Stimulated activated CD4-positive, alpha-beta T cell treated with anti-CD3 and anti-CD28 coated beads, Interleukin-1b, Interleukin-23, amount 100 ng/mL, for 48 hours (primary cell): ENCODE data around the gene SLC39A11.

Experiments used
- DNase-seq: peaks from one replicate; pipeline ENCODE4 v3.0.0-alpha.2; 2020

The SLC39A11 gene

GRCh38 chr17:72700226-72700625, 392.3 kb downstream of the SLC39A11 start:
- no peak for DNase-seq

GRCh38 chr17:72699545-72699944, 392.9 kb downstream of the SLC39A11 start:
- no peak for DNase-seq

- DNase-seq, result no peak
These were observed 394.8 kb downstream of the SLC39A11 start for GRCh38 chr17:72697602-72698146.

GRCh38 chr17:72696721-72697120, 395.8 kb downstream of the SLC39A11 start:
- no peak for DNase-seq

- DNase-seq, result no peak
These were observed 396.3 kb downstream of the SLC39A11 start for GRCh38 chr17:72696156-72696555.

- DNase-seq, result no peak
These were observed 398.5 kb downstream of the SLC39A11 start for GRCh38 chr17:72693956-72694355.

- DNase-seq, result no peak
These were observed 399.2 kb downstream of the SLC39A11 start for GRCh38 chr17:72693151-72693878.

- DNase-seq, result no peak
These were observed 399.8 kb downstream of the SLC39A11 start for GRCh38 chr17:72692676-72693075.

- DNase-seq, result no peak
These were observed 400.9 kb downstream of the SLC39A11 start for GRCh38 chr17:72691586-72691985.

- DNase-seq, result no peak
These were observed 401.5 kb downstream of the SLC39A11 start for GRCh38 chr17:72691017-72691416.

- no peak for DNase-seq
These were observed 404.6 kb downstream of the SLC39A11 start for GRCh38 chr17:72687886-72688285.

GRCh38 chr17:72684405-72685020, 408.0 kb downstream of the SLC39A11 start:
- no peak for DNase-seq

- DNase-seq, result no peak
These were observed 408.7 kb downstream of the SLC39A11 start for GRCh38 chr17:72683506-72684404.

- DNase-seq, result no peak
These were observed 409.9 kb downstream of the SLC39A11 start for GRCh38 chr17:72682605-72683004.

GRCh38 chr17:72681844-72682243, 410.6 kb downstream of the SLC39A11 start:
- no peak for DNase-seq

- DNase-seq, result no peak
These were observed 414.6 kb downstream of the SLC39A11 start for GRCh38 chr17:72677714-72678390.

- no peak for DNase-seq
These were observed 415.4 kb downstream of the SLC39A11 start for GRCh38 chr17:72677108-72677507.

GRCh38 chr17:72672729-72673128, 419.8 kb downstream of the SLC39A11 start:
- no peak for DNase-seq

GRCh38 chr17:72671016-72671415, 421.5 kb downstream of the SLC39A11 start:
- no peak for DNase-seq

- DNase-seq, result no peak
These were observed 425.1 kb downstream of the SLC39A11 start for GRCh38 chr17:72667096-72668063.
